Esophagus squamous epithelium (tissue), 5 donors: ENCODE measurements around the gene CREBL2. TPM values are rescaled to one million over a fixed set of nuclear protein-coding genes. Genes with fewer than 3 reads are reported as not detected.

ENCODE experiments used
- DNase-seq: peaks from one replicate; lab custom pipeline; 2025; lab: John Stamatoyannopoulos, UW
- H3K27ac ChIP-seq, 4 donors: fragments of 200-600 bp; sonication (generic); one replicate each; pipeline ENCODE4 v1.5.1; 2016 to 2019; ENCODE audit warnings: mild to moderate bottlenecking in 1 of 4
- H3K27me3 ChIP-seq, 4 donors: fragments of 200-600 bp; sonication (generic); 1 replicate in 3 of 4; 2 replicates in 1 of 4; pipeline versions ENCODE4 v1.5.1 to v1.6.0; 2017 to 2021; ENCODE audit warnings: antibody characterized with exemption in 1 of 4
- H3K36me3 ChIP-seq, 3 donors: fragments of 200-600 bp; sonication (generic); one replicate each; pipeline ENCODE4 v1.5.1; 2016 to 2019
- H3K4me1 ChIP-seq, 3 donors: fragments of 200-600 bp; sonication (generic); one replicate each; pipeline ENCODE4 v1.5.1; 2017 to 2019
- H3K4me3 ChIP-seq, 4 donors: fragments of 200-600 bp; sonication (generic); 1 replicate in 3 of 4; 2 replicates in 1 of 4; pipeline ENCODE4 v1.5.1; 2016 to 2019; ENCODE audit warnings: mild to moderate bottlenecking in 2 of 4, moderate library complexity in 1 of 4
- H3K9me3 ChIP-seq, 3 donors: fragments of 200-600 bp; sonication (generic); one replicate each; pipeline ENCODE4 v1.5.1; 2016 to 2019
- POLR2A ChIP-seq, 4 donors: fragments of 450-650 bp; IDR thresholded peaks; one replicate each; pipeline ENCODE4 v1.6.1; 2017; ENCODE audit warnings: antibody characterized with exemption in 4 of 4, mild to moderate bottlenecking in 4 of 4, moderate library complexity in 3 of 4
- WGBS, 2 donors: methylation state at CpG; one replicate each; pipeline ENCODE4 v1.1.5; 2018; 5-methylcytosine and 5-hydroxymethylcytosine counted together
- intact Hi-C: fragments of 100-400 bp; cut with DNase I; formaldehyde crosslinking; loops from one replicate; pipeline ENCODE4 v1.15.0; 2022
- total RNA-seq, 4 donors: library from RNA; depleted of rRNA; stranded (reverse); fragments of >200 nt; gene quantifications; one replicate each; pipeline ENCODE4 v1.1.0, GENCODE V29; 2016
- TF ChIP-seq, protein P1 (sequence below), 6 experiments: fragments of 450-650 bp in 4 of 6; fragments of 200-600 bp in 2 of 6; sonication (generic) in 2 of 6; IDR thresholded peaks; one replicate each; pipeline ENCODE4 v1.5.1; 2016 to 2019; ENCODE audit warnings: antibody characterized with exemption in 6 of 6, mild to moderate bottlenecking in 4 of 6, moderate library complexity in 4 of 6
- donor health status: DM: yes; HTN: yes; CAD: no.

The CREBL2 gene
- total RNA-seq, 4 donors from 2014 or later: 9.4 to 30.7 (median 17.3) TPM

DNA sequence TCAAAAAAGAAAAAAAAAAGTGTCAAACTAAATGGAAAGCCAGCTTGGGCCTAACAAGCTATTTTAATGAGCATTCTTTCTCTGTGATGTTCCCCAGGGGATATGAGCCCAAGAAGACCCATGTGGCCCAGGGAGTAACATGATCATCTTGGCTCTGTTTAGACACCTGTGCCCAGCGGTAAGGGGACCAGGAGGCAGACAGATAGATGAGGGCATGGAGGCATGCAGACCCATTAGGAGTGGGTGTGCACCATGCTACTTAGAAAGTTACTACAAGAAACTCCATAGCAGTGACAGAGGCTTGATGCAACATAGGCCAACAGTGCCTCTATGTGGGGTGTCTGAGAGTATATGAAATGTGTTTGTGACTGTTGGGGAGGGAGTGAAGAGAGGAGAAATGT, 3.1 kb upstream of the CREBL2 start:
- no peak overlapping the region for H3K4me3 ChIP-seq
- TF ChIP-seq POLR2A (IDR thresholded peaks at IDR 0.05): no peak
- TF ChIP-seq, protein P1, sequence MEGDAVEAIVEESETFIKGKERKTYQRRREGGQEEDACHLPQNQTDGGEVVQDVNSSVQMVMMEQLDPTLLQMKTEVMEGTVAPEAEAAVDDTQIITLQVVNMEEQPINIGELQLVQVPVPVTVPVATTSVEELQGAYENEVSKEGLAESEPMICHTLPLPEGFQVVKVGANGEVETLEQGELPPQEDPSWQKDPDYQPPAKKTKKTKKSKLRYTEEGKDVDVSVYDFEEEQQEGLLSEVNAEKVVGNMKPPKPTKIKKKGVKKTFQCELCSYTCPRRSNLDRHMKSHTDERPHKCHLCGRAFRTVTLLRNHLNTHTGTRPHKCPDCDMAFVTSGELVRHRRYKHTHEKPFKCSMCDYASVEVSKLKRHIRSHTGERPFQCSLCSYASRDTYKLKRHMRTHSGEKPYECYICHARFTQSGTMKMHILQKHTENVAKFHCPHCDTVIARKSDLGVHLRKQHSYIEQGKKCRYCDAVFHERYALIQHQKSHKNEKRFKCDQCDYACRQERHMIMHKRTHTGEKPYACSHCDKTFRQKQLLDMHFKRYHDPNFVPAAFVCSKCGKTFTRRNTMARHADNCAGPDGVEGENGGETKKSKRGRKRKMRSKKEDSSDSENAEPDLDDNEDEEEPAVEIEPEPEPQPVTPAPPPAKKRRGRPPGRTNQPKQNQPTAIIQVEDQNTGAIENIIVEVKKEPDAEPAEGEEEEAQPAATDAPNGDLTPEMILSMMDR (IDR thresholded peaks at IDR 0.05): peak in 1 of 6 experiments; percentile 19
- WGBS, 2 donors: 90 to 100% methylated on average over 1 of the region's 1 CpG
- intact Hi-C loops: no loop called here
- H3K27me3 ChIP-seq: no peaks in the 10 kb centered on the region
- H3K9me3 ChIP-seq: no peaks in the 10 kb centered on the region
- no peak for DNase-seq
- H3K4me1 ChIP-seq: peaks cover 13 to 71% (median 16%) of the 10 kb centered on the region in 3 donors
- peak overlapping the region in 2 of 4 donors; percentile 10 to 90 for H3K27ac ChIP-seq
- no peaks in the 10 kb centered on the region for H3K36me3 ChIP-seq

DNA sequence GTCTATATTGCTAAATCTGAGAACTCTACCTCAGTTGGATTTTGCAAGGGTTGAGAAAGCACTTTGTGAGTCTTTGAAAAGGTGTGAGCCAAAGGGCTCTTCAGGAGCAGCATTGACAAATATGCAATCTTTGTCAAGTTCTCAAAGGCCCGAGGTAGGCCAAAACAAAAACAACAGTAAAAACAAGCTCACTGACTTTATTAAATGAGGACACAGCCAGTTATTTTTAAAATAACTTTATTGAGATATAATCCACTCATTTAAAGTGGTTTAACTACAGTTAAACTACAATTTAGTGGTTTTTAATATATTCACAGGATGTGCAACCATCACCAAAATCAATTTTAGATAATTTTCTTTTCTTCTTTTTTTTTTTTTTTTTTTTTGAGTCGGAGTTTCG, 2.0 kb upstream of the CREBL2 start:
- no peak for TF ChIP-seq POLR2A (IDR thresholded peaks at IDR 0.05)
- TF ChIP-seq, protein P1 (IDR thresholded peaks at IDR 0.05): no peak
- Histone ChIP-seq H3K4me3 (no peak overlapping the region), H3K27me3 (no peaks in the 10 kb centered on the region), H3K36me3 (peaks cover 0 to under 1% (median 0%) of the 10 kb centered on the region in 3 donors), H3K27ac (no peak overlapping the region), H3K4me1 (peaks cover 13 to 69% (median 16%) of the 10 kb centered on the region in 3 donors), H3K9me3 (no peaks in the 10 kb centered on the region)
- intact Hi-C loops: loop anchor here (10.0 kb wide), 1 partner anchor 95 kb away; no protein-coding TSS in a partner anchor
- no peak for DNase-seq
- WGBS, 2 donors: 91 to 97% methylated on average over 3 of the region's 3 CpGs

DNA sequence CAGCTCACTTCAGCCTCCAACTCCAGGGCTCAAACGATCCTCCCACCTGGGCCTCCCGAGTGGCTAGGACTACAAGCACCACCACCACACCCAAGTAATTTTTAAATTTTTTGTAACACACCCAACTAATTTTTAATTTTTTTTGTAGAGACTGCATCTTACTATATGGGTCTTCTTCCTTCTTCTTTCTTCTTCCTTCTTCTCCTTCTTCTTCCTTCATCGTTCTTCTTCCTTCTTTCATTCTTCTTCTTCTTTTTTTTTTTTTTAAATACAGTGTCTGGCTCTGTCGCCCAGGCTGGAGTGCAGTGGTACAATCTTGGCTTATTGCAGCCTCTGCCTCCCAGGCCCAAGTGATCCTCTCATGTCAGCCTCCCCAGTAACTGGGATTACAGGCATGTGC, 965 bp upstream of the CREBL2 start:
- no peak for TF ChIP-seq POLR2A (IDR thresholded peaks at IDR 0.05)
- TF ChIP-seq, protein P1 (IDR thresholded peaks at IDR 0.05): no peak
- H3K4me3 ChIP-seq: peak overlapping the region in 2 of 4 donors; percentile 81 to 87
- H3K36me3 ChIP-seq: peaks cover 0 to 10% (median 0%) of the 10 kb centered on the region in 3 donors
- H3K4me1 ChIP-seq: peaks cover 10 to 68% (median 15%) of the 10 kb centered on the region in 3 donors
- H3K27me3 ChIP-seq: no peaks in the 10 kb centered on the region
- DNase-seq: no peak
- H3K27ac ChIP-seq: peak overlapping the region; percentile 86 to 99 (median 96)
- WGBS, 2 donors: 82 to 84% methylated on average over 4 of the region's 4 CpGs
- intact Hi-C loops: loop anchor here (10.0 kb wide), 1 partner anchor 94 kb away; no protein-coding TSS in a partner anchor
- H3K9me3 ChIP-seq: no peaks in the 10 kb centered on the region

DNA sequence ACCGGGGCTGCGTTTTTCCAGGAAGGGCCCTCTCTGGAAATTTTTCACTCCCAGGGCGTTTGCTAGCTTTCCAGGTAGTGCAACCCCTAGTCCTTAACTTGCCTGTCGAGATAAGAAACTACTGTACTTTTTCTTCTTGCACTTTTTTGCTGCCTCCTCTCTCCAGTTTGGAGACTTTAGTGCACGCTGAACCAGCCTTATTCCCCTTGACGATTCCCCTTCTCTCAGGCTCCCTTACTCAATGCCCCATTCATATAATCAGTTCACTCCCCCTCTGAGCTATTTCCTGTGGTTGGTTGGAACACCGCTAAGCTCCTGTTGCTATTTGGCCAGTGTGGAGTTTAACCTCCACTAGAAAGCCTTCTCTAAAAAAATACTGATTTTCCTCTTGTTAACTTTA, 682 bp downstream of the CREBL2 start:
- Histone ChIP-seq H3K9me3 (no peaks in the 10 kb centered on the region), H3K4me3 (peak overlapping the region; percentile 56 to 95 (median 84)), H3K27me3 (no peaks in the 10 kb centered on the region), H3K36me3 (peaks cover 0 to 10% (median 0%) of the 10 kb centered on the region in 3 donors), H3K27ac (peak overlapping the region; percentile 86 to 99 (median 96)), H3K4me1 (peaks cover 10 to 67% (median 20%) of the 10 kb centered on the region in 3 donors)
- intact Hi-C loops: loop anchor here (10.0 kb wide), 1 partner anchor 92 kb away; no protein-coding TSS in a partner anchor
- DNase-seq: no peak
- WGBS, 2 donors: 0 to 4% methylated on average over 7 of the region's 7 CpGs
- TF ChIP-seq, protein P1 (IDR thresholded peaks at IDR 0.05): no peak
- no peak for TF ChIP-seq POLR2A (IDR thresholded peaks at IDR 0.05)

DNA sequence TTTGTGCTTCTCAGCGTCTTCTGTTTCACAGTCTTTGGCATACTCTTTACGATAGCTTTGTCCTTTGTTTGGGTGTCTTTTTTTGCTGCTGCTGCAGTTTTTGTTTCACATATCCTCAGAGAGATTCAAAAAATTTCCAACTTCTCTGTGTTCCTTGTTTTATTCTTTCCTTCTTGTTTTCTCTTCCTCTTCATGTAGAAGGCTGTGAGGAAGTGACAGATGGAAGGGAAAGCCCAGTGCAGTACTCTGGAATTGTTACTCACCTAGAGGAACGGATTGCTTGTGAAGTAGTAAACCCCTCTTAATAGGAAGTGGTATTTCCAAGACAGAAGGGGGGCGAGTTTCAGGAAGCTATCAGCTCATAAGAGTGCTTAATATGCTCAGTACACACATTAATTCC, 1.7 kb downstream of the CREBL2 start:
- WGBS, 2 donors: 37 to 42% methylated on average over 4 of the region's 4 CpGs
- peaks cover 10 to 58% (median 16%) of the 10 kb centered on the region in 3 donors for H3K4me1 ChIP-seq
- peaks cover 0 to 16% (median 0%) of the 10 kb centered on the region in 3 donors for H3K36me3 ChIP-seq
- H3K9me3 ChIP-seq: no peaks in the 10 kb centered on the region
- intact Hi-C loops: loop anchor here (10.0 kb wide), 1 partner anchor 91 kb away; no protein-coding TSS in a partner anchor
- no peak for DNase-seq
- H3K4me3 ChIP-seq: peak overlapping the region in 1 of 4 donors; percentile 29
- H3K27me3 ChIP-seq: no peaks in the 10 kb centered on the region
- peak overlapping the region in 2 of 4 donors; percentile 96 for H3K27ac ChIP-seq
- TF ChIP-seq, protein P1 (IDR thresholded peaks at IDR 0.05): no peak
- no peak for TF ChIP-seq POLR2A (IDR thresholded peaks at IDR 0.05)
